Kasumi-1 (cell line): ENCODE data around the gene FMNL2.

ENCODE experiments used
- DNase-seq, 2 experiments: peaks; one replicate each; lab custom pipeline; 2025; lab: John Stamatoyannopoulos, UW

The FMNL2 gene

DNA sequence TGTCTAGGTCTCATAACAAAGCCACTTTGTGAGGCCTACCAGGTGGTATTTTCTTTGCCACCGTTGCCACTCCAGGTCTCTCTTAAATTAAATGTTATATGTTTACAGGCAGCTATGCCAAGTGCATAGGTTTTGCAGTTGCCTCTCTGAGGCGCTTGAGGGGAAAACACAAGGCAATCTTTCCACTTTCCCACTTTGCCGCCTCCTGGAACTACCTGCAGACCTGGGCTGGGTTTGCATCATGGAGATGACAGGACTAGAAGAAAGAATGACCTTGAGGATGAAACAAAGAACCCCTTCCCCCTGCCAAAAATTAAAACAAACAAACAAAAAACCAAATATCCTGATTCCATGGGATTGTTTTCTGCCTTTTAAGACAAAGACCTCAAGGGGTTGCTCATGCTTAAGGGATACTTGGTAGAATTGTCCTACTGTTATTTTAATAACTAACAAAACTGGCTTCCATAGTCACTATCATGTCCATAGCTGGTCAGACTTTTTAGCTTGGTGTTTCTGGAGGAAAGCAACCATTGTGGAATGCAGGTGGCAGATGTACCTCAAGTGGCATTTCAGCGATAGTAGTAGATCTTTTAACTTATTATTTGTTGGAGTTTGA, 222.4 kb downstream of the FMNL2 start:
- no peak for DNase-seq

GRCh38 chr2:152558158-152558984, 223.4 kb downstream of the FMNL2 start:
- peak in 1 of 2 experiments; percentile 21 for DNase-seq

- DNase-seq, result no peak
Observed at GRCh38 chr2:152559008-152559407, 224.0 kb downstream of the FMNL2 start.

DNA sequence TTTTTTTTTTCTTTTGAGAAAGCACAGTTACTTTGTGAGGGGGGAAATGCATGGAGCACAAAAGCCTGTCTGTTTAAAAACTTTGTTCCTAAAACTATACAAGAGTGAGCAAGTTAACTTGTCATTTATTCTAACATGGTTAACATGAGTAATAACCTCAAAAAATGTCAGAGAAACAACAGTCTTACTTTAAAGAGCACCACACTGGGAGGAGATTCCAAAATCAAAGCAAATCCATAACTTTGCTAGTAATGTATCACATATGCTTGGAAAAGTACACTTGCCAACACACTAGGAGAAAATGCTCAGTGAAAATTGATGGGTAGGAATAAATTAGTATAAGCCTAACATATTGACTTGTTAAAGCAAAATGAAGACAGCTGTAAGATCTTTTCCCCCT, 225.2 kb downstream of the FMNL2 start:
- no peak for DNase-seq

DNA sequence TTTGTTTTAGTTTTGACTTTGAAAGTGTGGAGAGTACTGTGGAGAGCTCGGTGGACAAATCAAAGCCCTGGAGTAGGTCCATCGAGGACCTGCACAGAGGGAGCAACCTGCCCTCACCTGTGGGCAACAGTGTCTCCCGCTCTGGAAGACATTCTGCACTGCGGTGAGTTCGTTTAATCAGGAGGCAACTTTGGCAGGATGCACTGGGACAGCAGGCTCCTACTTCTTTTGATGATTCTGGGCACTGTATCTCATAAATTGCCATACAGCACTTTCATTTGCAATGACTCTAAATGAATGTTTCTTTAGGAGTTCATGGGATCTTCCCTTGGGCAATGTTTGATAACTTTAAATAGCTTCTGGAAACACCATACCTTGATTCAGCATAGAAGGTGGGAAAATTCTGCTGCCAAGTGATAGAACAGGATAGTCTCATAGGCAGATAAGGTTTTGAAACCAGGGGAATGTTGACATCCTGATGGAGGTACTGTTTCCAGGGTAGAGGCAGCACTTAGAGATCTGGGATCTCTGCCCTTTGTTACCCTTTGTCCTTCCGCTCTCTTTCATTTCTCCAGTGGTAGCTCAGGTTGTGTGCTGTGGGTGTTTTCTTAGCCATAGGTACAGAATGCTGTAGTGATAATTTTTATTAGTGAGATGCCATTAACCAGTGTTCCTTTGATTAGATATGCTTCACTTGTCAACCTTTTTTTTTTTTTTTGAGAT, 226.1 kb downstream of the FMNL2 start:
- no peak for DNase-seq

- DNase-seq, result no peak
Observed at GRCh38 chr2:152562198-152562884, 227.4 kb downstream of the FMNL2 start.

DNA sequence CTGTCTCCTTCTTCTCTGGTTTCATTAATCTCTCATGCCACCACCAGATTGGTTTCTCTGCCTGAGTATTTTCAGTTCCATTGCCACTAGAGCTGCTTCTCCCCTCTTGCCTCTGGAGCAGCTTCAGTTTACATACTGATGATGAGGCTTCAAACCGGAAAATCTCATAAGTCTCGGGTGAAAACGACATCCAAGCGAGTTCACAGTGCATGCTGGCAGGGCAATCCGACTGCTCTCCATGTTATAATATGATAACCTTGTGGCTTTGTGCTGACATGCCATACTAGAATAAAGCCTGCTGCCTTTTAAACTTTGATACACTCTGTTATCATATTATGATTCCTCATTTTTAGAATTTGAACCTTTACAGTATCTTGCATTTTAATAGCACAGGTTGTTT, 228.8 kb downstream of the FMNL2 start:
- DNase-seq, result no peak

- DNase-seq, result no peak
Observed at GRCh38 chr2:152564754-152565551, 230.0 kb downstream of the FMNL2 start.

GRCh38 chr2:152565884-152566727, 231.1 kb downstream of the FMNL2 start:
- DNase-seq, result no peak

DNA sequence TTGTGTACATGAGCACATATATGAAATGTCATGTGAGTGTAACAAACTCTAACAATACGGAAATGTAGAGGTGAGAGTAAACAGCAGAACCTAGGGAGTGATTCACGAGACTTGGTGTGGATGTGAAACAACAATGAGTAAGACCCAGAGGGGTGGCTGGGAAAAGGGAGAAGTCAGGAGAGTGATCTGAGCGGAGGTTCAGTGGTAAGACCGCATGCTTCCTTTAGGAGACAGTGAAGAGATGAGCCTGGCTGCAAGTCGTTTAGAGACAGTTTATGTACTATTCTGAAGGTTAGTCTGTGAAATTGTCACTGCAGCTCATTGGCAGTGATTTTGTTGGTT, 231.7 kb downstream of the FMNL2 start:
- DNase-seq, result peak; percentile 96 to 97

DNA sequence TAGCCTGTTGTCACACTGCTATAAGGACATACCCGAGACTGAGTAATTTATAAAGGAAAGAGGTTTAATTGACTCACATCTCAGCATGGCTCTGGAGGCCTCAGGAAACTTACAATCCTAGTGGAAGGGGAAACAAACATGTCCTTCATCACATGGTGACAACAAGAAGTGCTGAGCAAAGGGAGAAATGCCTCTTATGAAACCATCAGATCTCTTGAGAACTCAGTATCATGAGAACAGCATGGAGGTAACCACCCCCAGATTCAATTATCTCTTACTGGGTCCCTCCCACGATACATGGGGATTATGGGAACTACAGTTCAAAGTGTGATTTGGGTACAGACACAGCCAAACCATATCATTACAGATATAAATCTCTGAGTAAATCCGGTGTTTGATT, 233.6 kb downstream of the FMNL2 start:
- DNase-seq, result no peak

DNA sequence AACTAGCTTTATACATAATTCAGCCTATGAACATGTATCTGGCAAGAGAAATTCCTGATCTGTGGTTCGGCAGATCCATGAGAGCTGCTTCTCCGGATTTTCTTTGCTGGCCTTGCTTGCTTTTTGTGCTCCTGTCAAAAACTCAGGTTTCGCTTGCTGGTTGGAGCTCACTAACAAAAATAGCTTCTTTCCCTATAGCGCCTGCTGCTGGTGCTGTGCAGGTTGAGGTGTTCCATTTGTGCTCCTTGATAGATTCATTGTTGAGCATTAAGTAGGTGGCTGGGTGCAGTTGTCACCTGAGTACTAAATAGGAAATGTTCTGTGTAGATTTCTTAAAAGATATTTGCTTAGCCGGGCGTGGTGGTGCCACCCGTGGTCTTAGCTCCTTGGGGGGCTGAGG, 234.2 kb downstream of the FMNL2 start:
- DNase-seq, result no peak

GRCh38 chr2:152571048-152571766, 236.2 kb downstream of the FMNL2 start:
- DNase-seq, result no peak

DNA sequence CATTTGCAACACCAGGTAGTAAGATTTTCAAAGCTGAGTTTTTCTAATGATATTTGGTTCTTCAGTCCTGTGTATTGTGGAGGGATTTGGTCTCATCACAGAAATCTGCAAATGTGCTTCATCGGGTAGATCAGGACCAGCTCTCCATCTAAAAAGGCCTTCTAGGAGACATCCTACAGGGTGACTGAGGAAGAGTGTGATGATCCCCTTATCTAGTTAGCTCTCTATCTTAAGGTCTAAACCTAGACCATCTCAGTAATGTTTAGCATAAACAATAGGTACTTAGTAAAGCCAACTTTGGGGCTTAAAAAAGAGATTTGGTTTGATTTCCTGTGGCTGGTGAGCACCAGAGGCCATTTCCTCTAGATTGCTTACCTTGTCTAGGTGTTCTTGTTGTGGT, 237.1 kb downstream of the FMNL2 start:
- DNase-seq, result no peak

GRCh38 chr2:152573168-152573567, 238.2 kb downstream of the FMNL2 start:
- peak; percentile 86 to 89 for DNase-seq

GRCh38 chr2:152577579-152577978, 242.6 kb downstream of the FMNL2 start:
- DNase-seq, result no peak

- DNase-seq, result no peak
Observed at GRCh38 chr2:152578573-152578972, 243.6 kb downstream of the FMNL2 start.

- no peak for DNase-seq
Observed at GRCh38 chr2:152580714-152581113, 245.7 kb downstream of the FMNL2 start.

GRCh38 chr2:152581360-152581759, 246.4 kb downstream of the FMNL2 start:
- no peak for DNase-seq

DNA sequence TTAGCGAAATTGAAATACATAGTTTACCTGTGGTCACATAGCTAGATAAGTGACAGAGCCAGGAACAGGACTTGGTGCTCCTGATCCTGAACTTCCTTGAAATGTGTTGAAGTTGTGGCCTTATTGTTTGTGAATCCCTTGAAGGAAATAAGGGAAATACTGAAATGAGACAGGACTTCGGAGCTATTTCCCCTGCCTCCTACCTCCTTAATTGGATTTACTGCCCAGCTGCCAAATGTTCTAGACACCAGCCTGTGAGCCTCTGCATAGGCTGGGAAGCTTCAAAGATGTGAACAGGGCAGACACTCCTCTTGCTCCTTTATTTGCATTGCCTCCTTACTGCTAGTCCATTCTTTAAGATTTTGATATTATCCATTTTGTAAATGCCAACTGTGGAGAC, 247.1 kb downstream of the FMNL2 start:
- DNase-seq, result no peak
